ENCODE results near the gene CTRL.

CTRL gene

DNA sequence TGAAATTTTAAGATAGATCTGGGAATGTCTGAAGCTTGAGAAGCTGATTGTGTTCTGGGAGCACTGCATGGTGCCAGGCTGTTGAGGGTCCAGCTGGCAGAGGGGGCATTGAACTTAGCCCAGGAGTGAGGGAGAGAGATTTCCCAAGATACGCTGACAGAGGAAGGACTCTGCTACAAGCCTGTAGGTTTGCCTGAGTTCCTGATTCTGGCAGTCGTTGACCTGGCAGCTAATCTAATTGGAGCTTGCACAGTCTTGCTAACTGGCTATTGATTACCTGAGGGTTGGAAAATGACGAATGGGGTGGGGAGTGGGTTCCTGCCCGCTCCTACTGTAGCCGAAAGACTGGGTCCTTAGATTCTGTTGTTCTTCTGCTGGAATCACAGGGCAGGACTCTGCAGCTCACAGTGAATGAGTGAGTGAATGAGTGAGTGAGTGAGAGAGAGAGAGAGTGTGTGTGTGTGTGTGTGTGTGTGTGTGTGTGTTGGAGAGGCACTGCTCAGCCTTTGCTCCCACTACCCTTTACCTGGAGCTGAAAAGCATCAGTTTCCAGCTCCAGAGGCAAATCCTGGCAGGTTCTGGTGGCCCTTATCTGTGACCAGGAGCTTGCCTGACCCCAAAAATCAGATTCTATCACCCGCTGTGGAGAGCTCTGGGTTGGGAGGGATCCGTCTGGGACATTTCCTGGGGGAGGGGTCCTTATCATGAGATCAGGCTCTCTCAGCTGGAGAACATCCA is 16.7 kb downstream of the CTRL start:
- H3K9me3 Mint-ChIP-seq: no peaks in the 10 kb centered on the region
- H3K4me1 Mint-ChIP-seq: peaks cover 19% of the 10 kb centered on the region

GRCh38 chr16:67910158-67910557 is 21.5 kb downstream of the CTRL start:
- TF ChIP-seq CTCF (IDR thresholded peaks at IDR 0.05): no peak
- Mint-ChIP-seq H3K36me3 (ENCODE audit: low read depth) (peaks cover 18% of the 10 kb centered on the region), H3K27ac (no peak overlapping the region), H3K4me3 (no peak overlapping the region), H3K9me3 (no peaks in the 10 kb centered on the region), H3K4me1 (no peaks in the 10 kb centered on the region), H3K27me3 (ENCODE audit: low read depth, poor library complexity) (peaks cover 3% of the 10 kb centered on the region)
- no peak for DNase-seq

More for the DNA sequence above, 16.7 kb downstream of the CTRL start:
- Mint-ChIP-seq H3K27ac (peak overlapping the region; percentile 46), H3K4me3 (no peak overlapping the region), H3K36me3 (ENCODE audit: low read depth) (peaks cover 15% of the 10 kb centered on the region), H3K27me3 (ENCODE audit: low read depth, poor library complexity) (peaks cover 3% of the 10 kb centered on the region)
- no peak for DNase-seq
- TF ChIP-seq CTCF (IDR thresholded peaks at IDR 0.05): no peak

DNA sequence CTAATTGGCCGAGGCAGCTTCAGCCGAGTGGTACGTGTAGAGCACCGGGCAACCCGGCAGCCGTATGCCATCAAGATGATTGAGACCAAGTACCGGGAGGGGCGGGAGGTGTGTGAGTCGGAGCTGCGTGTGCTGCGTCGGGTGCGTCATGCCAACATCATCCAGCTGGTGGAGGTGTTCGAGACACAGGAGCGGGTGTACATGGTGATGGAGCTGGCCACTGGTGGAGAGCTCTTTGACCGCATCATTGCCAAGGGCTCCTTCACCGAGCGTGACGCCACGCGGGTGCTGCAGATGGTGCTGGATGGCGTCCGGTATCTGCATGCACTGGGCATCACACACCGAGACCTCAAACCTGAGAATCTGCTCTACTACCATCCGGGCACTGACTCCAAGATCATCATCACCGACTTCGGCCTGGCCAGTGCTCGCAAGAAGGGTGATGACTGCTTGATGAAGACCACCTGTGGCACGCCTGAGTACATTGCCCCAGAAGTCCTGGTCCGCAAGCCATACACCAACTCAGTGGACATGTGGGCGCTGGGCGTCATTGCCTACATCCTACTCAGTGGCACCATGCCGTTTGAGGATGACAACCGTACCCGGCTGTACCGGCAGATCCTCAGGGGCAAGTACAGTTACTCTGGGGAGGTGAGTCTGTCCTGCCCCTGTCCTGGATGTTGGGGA is 22.5 kb downstream of the CTRL start:
- H3K27me3 Mint-ChIP-seq (ENCODE audit: low read depth, poor library complexity): no peaks in the 10 kb centered on the region
- no peak overlapping the region for H3K4me3 Mint-ChIP-seq
- H3K4me1 Mint-ChIP-seq: no peaks in the 10 kb centered on the region
- no peak overlapping the region for H3K27ac Mint-ChIP-seq
- no peak for DNase-seq
- no peaks in the 10 kb centered on the region for H3K9me3 Mint-ChIP-seq
- TF ChIP-seq CTCF (IDR thresholded peaks at IDR 0.05): no peak
- peaks cover 21% of the 10 kb centered on the region for H3K36me3 Mint-ChIP-seq (ENCODE audit: low read depth)

- H3K27ac Mint-ChIP-seq: peak overlapping the region; percentile 87
- peaks cover 28% of the 10 kb centered on the region for H3K36me3 Mint-ChIP-seq (ENCODE audit: low read depth)
These were observed 24.1 kb downstream of the CTRL start for GRCh38 chr16:67907397-67908180.

GRCh38 chr16:67902831-67903230 is 28.8 kb downstream of the CTRL start:
- no peak for TF ChIP-seq CTCF (IDR thresholded peaks at IDR 0.05)

More at GRCh38 chr16:67907397-67908180, 24.1 kb downstream of the CTRL start:
- Mint-ChIP-seq H3K4me3 (no peak overlapping the region), H3K9me3 (no peaks in the 10 kb centered on the region), H3K4me1 (no peaks in the 10 kb centered on the region), H3K27me3 (ENCODE audit: low read depth, poor library complexity) (no peaks in the 10 kb centered on the region)
- no peak for TF ChIP-seq CTCF (IDR thresholded peaks at IDR 0.05)
- no peak for DNase-seq

More at GRCh38 chr16:67902831-67903230, 28.8 kb downstream of the CTRL start:
- no peaks in the 10 kb centered on the region for H3K9me3 Mint-ChIP-seq
- H3K27me3 Mint-ChIP-seq (ENCODE audit: low read depth, poor library complexity): no peaks in the 10 kb centered on the region
- DNase-seq: no peak
- no peak overlapping the region for H3K4me3 Mint-ChIP-seq
- H3K4me1 Mint-ChIP-seq: peaks cover 17% of the 10 kb centered on the region
- peaks cover 17% of the 10 kb centered on the region for H3K36me3 Mint-ChIP-seq (ENCODE audit: low read depth)
- peak overlapping the region; percentile 64 for H3K27ac Mint-ChIP-seq
